ENCODE data around the gene ECSCR. TPM values are rescaled to one million over a fixed set of nuclear protein-coding genes. Genes with fewer than 3 reads are reported as not detected.

Gene ECSCR
- total and polyA plus RNA-seq, 2 of the 8 experiments (the other 6 are each of a cell fraction or from before 2014, with no cell fraction given): 2.7 to 7.2 TPM

DNA sequence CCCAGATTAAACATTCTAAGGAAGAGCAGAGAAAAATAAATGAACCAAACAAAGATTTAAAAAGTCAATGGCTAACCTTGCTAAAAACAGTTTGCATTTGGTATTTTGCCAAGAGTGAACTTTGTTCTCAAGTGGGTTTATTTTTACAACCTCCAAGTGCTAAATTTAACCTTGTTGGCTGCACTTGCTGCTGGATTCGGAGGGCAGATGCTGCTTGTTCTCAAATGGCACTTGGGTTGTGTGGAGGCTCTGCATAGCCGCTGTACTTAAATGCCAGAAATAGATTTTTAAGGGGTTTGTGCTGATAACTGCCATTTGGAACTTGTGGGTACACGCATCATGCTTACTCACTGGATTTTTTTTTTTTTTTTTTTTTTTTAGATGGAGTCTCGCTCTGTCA lies 45.3 kb downstream of the ECSCR start:
- H3K56ac ChIP-seq (replicated peaks; ENCODE audit: insufficient read length, low read depth, low read length): no peak overlapping the region
- no peak overlapping the region for H4K5ac ChIP-seq (ENCODE audit: insufficient read length, low read depth, low read length)
- H3K4me1 ChIP-seq (replicated peaks in 1 of 4; ENCODE audit: control insufficient read depth in 3 of 4, insufficient read depth in 4 of 4, low read length in 3 of 4): peaks cover 4 to 9% (median 6%) of the 10 kb centered on the region in 4 experiments; a peak in 4 of 7 replicates
- no peak overlapping the region for H3K18ac ChIP-seq (ENCODE audit: extremely low read depth, low read length)
- H4K91ac ChIP-seq (replicated peaks; ENCODE audit: insufficient read length, low read length): no peak overlapping the region
- no peaks in the 10 kb centered on the region for H3K27me3 ChIP-seq (replicated peaks in 1 of 4; ENCODE audit: control insufficient read depth in 3 of 4, extremely low read depth in 1 of 4, insufficient read depth in 3 of 4, low read length in 3 of 4)
- no peak overlapping the region for H4K8ac ChIP-seq (ENCODE audit: extremely low read depth, insufficient read depth, low read length)
- no peak overlapping the region for H3K14ac ChIP-seq (ENCODE audit: insufficient read length)
- H2BK120ac ChIP-seq (replicated peaks; ENCODE audit: low read depth, low read length): no peak overlapping the region
- no peak overlapping the region for H2AFZ ChIP-seq (ENCODE audit: low read length)
- H3K79me1 ChIP-seq (ENCODE audit: low read depth, low read length): no peaks in the 10 kb centered on the region
- no peaks in the 10 kb centered on the region for H3K23me2 ChIP-seq (ENCODE audit: low read depth, low read length)
- H2AK5ac ChIP-seq (ENCODE audit: low read depth, low read length): no peak overlapping the region
- no peak overlapping the region for H2BK20ac ChIP-seq (ENCODE audit: low read length)
- no peaks in the 10 kb centered on the region for H3K79me2 ChIP-seq (ENCODE audit: control insufficient read depth in 1 of 2, insufficient read depth in 2 of 2, low read length in 2 of 2)
- H4K20me1 ChIP-seq (replicated peaks in 1 of 2; ENCODE audit: control insufficient read depth in 1 of 2, insufficient read depth in 2 of 2, low read length in 2 of 2): no peaks in the 10 kb centered on the region
- peaks cover 2 to 21% (median 6%) of the 10 kb centered on the region in 4 experiments; a peak in 5 of 8 replicates for H3K36me3 ChIP-seq (ENCODE audit: control insufficient read depth in 2 of 4, insufficient read depth in 4 of 4, low read length in 3 of 4)
- 96% methylated on average over 3 of the region's 4 CpGs; no CpG with 5 or more reads in 1 of the 2 experiments for WGBS, 2 experiments (ENCODE audit: extremely low coverage in 1 of 2, insufficient coverage in 1 of 2, insufficient read length in 1 of 2, insufficient replicate concordance in 2 of 2, low coverage in 1 of 2, low lambda C conversion rate in 2 of 2, missing lambda C conversion rate in 1 of 2)
- H3K4me2 ChIP-seq (ENCODE audit: insufficient read depth in 1 of 2, low read depth in 2 of 2, low read length in 2 of 2): no peak overlapping the region
- H3K4me3 ChIP-seq (ENCODE audit: extremely low read depth in 1 of 4, insufficient read depth in 2 of 4, low read depth in 3 of 4, low read length in 4 of 4): no peak overlapping the region
- POLR2A ChIA-PET (ENCODE audit: partially characterized antibody): interaction anchor here (0.7 to 0.9 kb wide), 2 partner anchors 22 to 65 kb away, joined by 3 read pairs; partner anchors contain the start of genes DNAJC18 and STING1
- CTCF ChIA-PET (ENCODE audit: partially characterized antibody): interaction anchor here (0.7 to 9.9 kb wide), 4 partner anchors 8 to 551 kb away, joined by 4 to 319 read pairs (median 36); no protein-coding TSS in a partner anchor
- no peak overlapping the region for H3K23ac ChIP-seq (ENCODE audit: insufficient read length)
- no peak overlapping the region for H3K27ac ChIP-seq (ENCODE audit: low read depth, low read length)
- no peak overlapping the region for H2BK12ac ChIP-seq (ENCODE audit: low read depth, low read length)
- DNase-seq (ENCODE audit: low read depth in 1 of 2, low spot score in 2 of 2) (no peak), FAIRE-seq (no peak)
- H3K9ac ChIP-seq (replicated peaks in 1 of 4; ENCODE audit: extremely low read depth in 1 of 4, low read depth in 3 of 4, low read length in 3 of 4): no peak overlapping the region
- TF ChIP-seq KDM1A (IDR thresholded peaks at IDR 0.05; ENCODE audit: borderline replicate concordance, low read length) (no peak), ASH2L (IDR thresholded peaks at IDR 0.05; ENCODE audit: low read length) (no peak)
- no peak overlapping the region for H2BK15ac ChIP-seq (ENCODE audit: low read length)
- no peak overlapping the region for H3K4ac ChIP-seq (replicated peaks; ENCODE audit: insufficient read length, low read depth, low read length)
- H3K9me3 ChIP-seq (ENCODE audit: insufficient read depth in 2 of 2, low read depth in 1 of 2, low read length in 1 of 2): no peaks in the 10 kb centered on the region
- no peak overlapping the region for H2BK5ac ChIP-seq (ENCODE audit: low read depth, low read length)
